DMS53 treated with DMSO at 0.1 percent for 48 hours (cell line): ENCODE measurements around the gene FAM180A.
"Not testable (repeated sequence)": the region's sequence is repeated elsewhere in the genome, so short reads cannot be mapped to it uniquely, and the experiment has no call there.

Source experiments
- DNase-seq: peaks from one replicate; lab custom pipeline; 2025; ENCODE audit not compliant: unreplicated experiment; lab: John Stamatoyannopoulos, UW

The FAM180A gene

GRCh38 chr7:135748770-135749169 is at the start of gene FAM180A:
FAM180A (minus strand) TSS chr7:135748813; CDS start chr7:135748580, 233 bp downstream.
- no peak for DNase-seq

GRCh38 chr7:135798095-135798494 is 49.5 kb upstream of the FAM180A start:
- peak; percentile 31 for DNase-seq

- DNase-seq, result no peak
Observed at GRCh38 chr7:135795846-135796570, 47.4 kb upstream of the FAM180A start.

GRCh38 chr7:135793841-135794240 is 45.2 kb upstream of the FAM180A start:
- DNase-seq, result no peak

GRCh38 chr7:135792866-135793265 is 44.3 kb upstream of the FAM180A start:
- DNase-seq, result no peak

GRCh38 chr7:135792363-135792668 is 43.7 kb upstream of the FAM180A start:
- DNase-seq, result no peak

- DNase-seq, result no peak
Observed at GRCh38 chr7:135791543-135792362, 43.1 kb upstream of the FAM180A start.

GRCh38 chr7:135790371-135790977 is 41.9 kb upstream of the FAM180A start:
- no peak for DNase-seq

GRCh38 chr7:135789956-135790355 is 41.3 kb upstream of the FAM180A start:
- no peak for DNase-seq

GRCh38 chr7:135789431-135789830 is 40.8 kb upstream of the FAM180A start:
- no peak for DNase-seq

GRCh38 chr7:135786911-135787310 is 38.3 kb upstream of the FAM180A start:
- DNase-seq, result no peak

- no peak for DNase-seq
Observed at GRCh38 chr7:135785065-135785464, 36.5 kb upstream of the FAM180A start.

GRCh38 chr7:135784013-135784412 is 35.4 kb upstream of the FAM180A start:
- no peak for DNase-seq

GRCh38 chr7:135782801-135783200 is 34.2 kb upstream of the FAM180A start:
- DNase-seq, result no peak

- DNase-seq, result no peak
Observed at GRCh38 chr7:135782377-135782776, 33.8 kb upstream of the FAM180A start.

GRCh38 chr7:135777626-135778398 is 29.2 kb upstream of the FAM180A start:
- no peak for DNase-seq

- not testable (repeated sequence) for DNase-seq
Observed at GRCh38 chr7:135775915-135776314, 27.3 kb upstream of the FAM180A start.

GRCh38 chr7:135775230-135775629 is 26.6 kb upstream of the FAM180A start:
- DNase-seq, result no peak

- peak; percentile 98 for DNase-seq
Observed at GRCh38 chr7:135774284-135774683, 25.7 kb upstream of the FAM180A start.

GRCh38 chr7:135773464-135773863 is 24.9 kb upstream of the FAM180A start:
- peak; percentile 90 for DNase-seq

- DNase-seq, result peak; percentile 24
Observed at GRCh38 chr7:135772639-135773222, 24.1 kb upstream of the FAM180A start.
